Measurements from ENCODE around the gene SCTR. TPM values are rescaled to one million over a fixed set of nuclear protein-coding genes. Genes with fewer than 3 reads are reported as not detected.

SCTR gene
- total RNA-seq, 1 experiment from 2014 or later: not detected

GRCh38 chr2:119523383-119523951, 816 bp downstream of the SCTR start:
- H3K9me2 ChIP-seq (ENCODE audit: insufficient read depth): no peaks in the 10 kb centered on the region
- no peaks in the 10 kb centered on the region for H4K20me1 ChIP-seq (ENCODE audit: insufficient read depth)
- no peaks in the 10 kb centered on the region for H3F3A ChIP-seq (ENCODE audit: insufficient read depth, low read depth)
- no peak overlapping the region for H3K4me3 ChIP-seq
- H3K36me3 ChIP-seq (ENCODE audit: low read depth): no peaks in the 10 kb centered on the region
- no peak overlapping the region for H3K27ac ChIP-seq
- ChIA-PET CTCF (no interaction called here), POLR2A (ENCODE audit: unreplicated experiment) (no interaction called here)
- BruUV-seq (replicated peaks): no TSS peak
- H3K79me2 ChIP-seq (ENCODE audit: low read depth): no peaks in the 10 kb centered on the region
- H3K9me3 ChIP-seq (ENCODE audit: insufficient read depth, low read depth): no peaks in the 10 kb centered on the region
- no peaks in the 10 kb centered on the region for H3K4me1 ChIP-seq (replicated peaks; ENCODE audit: insufficient read depth)
- TF ChIP-seq, protein P1, sequence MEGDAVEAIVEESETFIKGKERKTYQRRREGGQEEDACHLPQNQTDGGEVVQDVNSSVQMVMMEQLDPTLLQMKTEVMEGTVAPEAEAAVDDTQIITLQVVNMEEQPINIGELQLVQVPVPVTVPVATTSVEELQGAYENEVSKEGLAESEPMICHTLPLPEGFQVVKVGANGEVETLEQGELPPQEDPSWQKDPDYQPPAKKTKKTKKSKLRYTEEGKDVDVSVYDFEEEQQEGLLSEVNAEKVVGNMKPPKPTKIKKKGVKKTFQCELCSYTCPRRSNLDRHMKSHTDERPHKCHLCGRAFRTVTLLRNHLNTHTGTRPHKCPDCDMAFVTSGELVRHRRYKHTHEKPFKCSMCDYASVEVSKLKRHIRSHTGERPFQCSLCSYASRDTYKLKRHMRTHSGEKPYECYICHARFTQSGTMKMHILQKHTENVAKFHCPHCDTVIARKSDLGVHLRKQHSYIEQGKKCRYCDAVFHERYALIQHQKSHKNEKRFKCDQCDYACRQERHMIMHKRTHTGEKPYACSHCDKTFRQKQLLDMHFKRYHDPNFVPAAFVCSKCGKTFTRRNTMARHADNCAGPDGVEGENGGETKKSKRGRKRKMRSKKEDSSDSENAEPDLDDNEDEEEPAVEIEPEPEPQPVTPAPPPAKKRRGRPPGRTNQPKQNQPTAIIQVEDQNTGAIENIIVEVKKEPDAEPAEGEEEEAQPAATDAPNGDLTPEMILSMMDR (conservative IDR thresholded peaks at IDR 0.05): no peak
- no peak for TF ChIP-seq EZH2 (IDR thresholded peaks at IDR 0.05; ENCODE audit: low read depth)
- H2AFZ ChIP-seq: no peak overlapping the region
- no peak for DNase-seq
- no peak overlapping the region for H3K4me2 ChIP-seq
- intact Hi-C loops (cut with micrococcal nuclease; ENCODE audit: unreplicated experiment): no loop called here
- peaks cover 54% of the 10 kb centered on the region for H3K27me3 ChIP-seq (ENCODE audit: insufficient read depth, low read depth)

- intact Hi-C loops (cut with micrococcal nuclease; ENCODE audit: unreplicated experiment): no loop called here
- Histone ChIP-seq H3K79me2 (ENCODE audit: low read depth) (no peaks in the 10 kb centered on the region), H3K36me3 (ENCODE audit: low read depth) (no peaks in the 10 kb centered on the region), H3K9me2 (ENCODE audit: insufficient read depth) (no peaks in the 10 kb centered on the region), H2AFZ (no peak overlapping the region), H3K4me1 (replicated peaks; ENCODE audit: insufficient read depth) (no peaks in the 10 kb centered on the region), H4K20me1 (ENCODE audit: insufficient read depth) (no peaks in the 10 kb centered on the region), H3F3A (ENCODE audit: insufficient read depth, low read depth) (no peaks in the 10 kb centered on the region), H3K9me3 (ENCODE audit: insufficient read depth, low read depth) (no peaks in the 10 kb centered on the region), H3K4me3 (no peak overlapping the region), H3K27ac (no peak overlapping the region), H3K4me2 (no peak overlapping the region), H3K27me3 (ENCODE audit: insufficient read depth, low read depth) (peaks cover 49% of the 10 kb centered on the region)
- no peak for DNase-seq
- CTCF ChIA-PET: no interaction called here
- no TSS peak for BruUV-seq (replicated peaks)
- TF ChIP-seq, protein P1 (conservative IDR thresholded peaks at IDR 0.05): no peak
- no peak for TF ChIP-seq EZH2 (IDR thresholded peaks at IDR 0.05; ENCODE audit: low read depth)
- POLR2A ChIA-PET (ENCODE audit: unreplicated experiment): no interaction called here
These were observed 1.6 kb downstream of the SCTR start for GRCh38 chr2:119522671-119523070.

DNA sequence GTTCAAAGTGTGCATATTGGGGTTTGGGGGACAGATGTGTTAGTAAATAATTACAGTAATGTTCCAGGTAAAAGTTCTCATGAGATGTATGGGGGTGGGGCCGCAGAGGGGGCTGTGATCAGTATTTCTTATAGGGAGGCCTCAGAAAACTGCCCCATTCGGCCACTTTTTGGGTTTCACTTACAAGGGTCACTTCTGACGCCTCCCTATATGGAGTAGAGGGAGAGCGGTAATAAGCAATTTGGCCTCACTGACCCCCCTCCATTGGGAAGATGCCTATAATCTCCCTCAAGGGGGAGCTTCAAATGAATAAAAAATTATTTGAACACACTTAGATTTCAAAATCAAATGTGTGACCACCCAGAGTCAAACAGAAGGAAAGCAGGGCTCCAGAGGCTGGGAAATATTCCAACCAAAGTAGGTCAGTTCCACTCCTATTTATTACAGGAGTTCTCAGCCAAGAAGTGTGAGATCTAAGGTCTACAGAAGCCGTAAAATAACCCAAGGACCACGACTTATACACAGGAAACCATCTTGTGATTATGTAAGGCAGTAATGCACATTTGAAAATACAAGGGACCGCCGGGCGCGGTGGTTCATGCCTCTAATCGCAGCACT, 2.7 kb downstream of the SCTR start:
- Histone ChIP-seq H3K4me2 (no peak overlapping the region), H3K4me1 (replicated peaks; ENCODE audit: insufficient read depth) (no peaks in the 10 kb centered on the region), H3K4me3 (no peak overlapping the region), H3K27me3 (ENCODE audit: insufficient read depth, low read depth) (peaks cover 40% of the 10 kb centered on the region), H3K27ac (no peak overlapping the region), H3K79me2 (ENCODE audit: low read depth) (no peaks in the 10 kb centered on the region), H3K36me3 (ENCODE audit: low read depth) (no peaks in the 10 kb centered on the region), H3F3A (ENCODE audit: insufficient read depth, low read depth) (no peaks in the 10 kb centered on the region), H3K9me3 (ENCODE audit: insufficient read depth, low read depth) (no peaks in the 10 kb centered on the region), H2AFZ (no peak overlapping the region), H4K20me1 (ENCODE audit: insufficient read depth) (no peaks in the 10 kb centered on the region), H3K9me2 (ENCODE audit: insufficient read depth) (no peaks in the 10 kb centered on the region)
- CTCF ChIA-PET: no interaction called here
- TF ChIP-seq, protein P1 (conservative IDR thresholded peaks at IDR 0.05): no peak
- TF ChIP-seq EZH2 (IDR thresholded peaks at IDR 0.05; ENCODE audit: low read depth): no peak
- POLR2A ChIA-PET (ENCODE audit: unreplicated experiment): no interaction called here
- BruUV-seq (replicated peaks): no TSS peak
- DNase-seq: no peak
- intact Hi-C loops (cut with micrococcal nuclease; ENCODE audit: unreplicated experiment): no loop called here

Data from PC-9 (cell line).